Suprapubic skin (tissue), 4 donors: ENCODE results near the gene RRP7A. TPM values are rescaled to one million over a fixed set of nuclear protein-coding genes. Genes with fewer than 3 reads are reported as not detected.
A peak's percentile ranks its signal among the peaks of the same experiment; 100 is the strongest.
"Not testable (repeated sequence)": the region's sequence is repeated elsewhere in the genome, so short reads cannot be mapped to it uniquely, and the experiment has no call there.

Experiments
- DNase-seq, 2 donors: peaks; one replicate each; pipeline ENCODE4 v3.0.0-alpha.2; 2019; ENCODE audit warnings: low spot score in 2 of 2
- H3K27ac ChIP-seq: fragments of 200-600 bp; sonication (generic); one replicate; pipeline ENCODE4 v1.5.1; 2019
- H3K27me3 ChIP-seq: fragments of 200-600 bp; sonication (generic); one replicate; pipeline ENCODE4 v1.5.1; 2019
- H3K36me3 ChIP-seq: fragments of 200-600 bp; sonication (generic); one replicate; pipeline ENCODE4 v1.5.1; 2019
- H3K4me1 ChIP-seq: fragments of 200-600 bp; sonication (generic); one replicate; pipeline ENCODE4 v1.5.1; 2019
- H3K4me3 ChIP-seq: fragments of 200-600 bp; sonication (generic); one replicate; pipeline ENCODE4 v1.5.1; 2019; ENCODE audit warnings: mild to moderate bottlenecking
- H3K9me3 ChIP-seq: fragments of 200-600 bp; sonication (generic); one replicate; pipeline ENCODE4 v1.5.1; 2019
- EP300 ChIP-seq: sonication (generic); formaldehyde crosslinking; IDR thresholded peaks from one replicate; pipeline ENCODE4 v1.6.1; 2017; ENCODE audit warnings: antibody characterized with exemption
- POLR2A ChIP-seq, 2 donors: fragments of 450-650 bp; IDR thresholded peaks; one replicate each; pipeline ENCODE4 v1.6.1; 2017; ENCODE audit warnings: antibody characterized with exemption in 2 of 2, mild to moderate bottlenecking in 2 of 2, moderate library complexity in 2 of 2
- POLR2AphosphoS5 ChIP-seq, 3 donors: sonication (generic); formaldehyde crosslinking; IDR thresholded peaks; one replicate each; pipeline ENCODE4 v1.6.1; 2017; ENCODE audit warnings: antibody characterized with exemption in 3 of 3
- WGBS: methylation state at CpG from one replicate; pipeline ENCODE4 v1.1.5; 2018; 5-methylcytosine and 5-hydroxymethylcytosine counted together
- total RNA-seq, 4 donors: library from RNA; depleted of rRNA; stranded (reverse); fragments of >200 nt; gene quantifications; one replicate each; pipeline ENCODE4 v1.1.0, GENCODE V29; 2016
- TF ChIP-seq, protein P1 (sequence below), 2 donors: fragments of 200-600 bp in 1 of 2; fragments of 450-650 bp in 1 of 2; sonication (generic) in 1 of 2; IDR thresholded peaks; one replicate each; pipeline ENCODE4 v1.5.1; 2016 to 2019; ENCODE audit warnings: antibody characterized with exemption in 2 of 2, mild to moderate bottlenecking in 1 of 2, moderate library complexity in 1 of 2

RRP7A gene
- total RNA-seq, 4 donors from 2014 or later = 19.0 to 31.3 (median 23.5) TPM

- H3K4me3 ChIP-seq = no peak overlapping the region
- H3K9me3 ChIP-seq = no peaks in the 10 kb centered on the region
- H3K36me3 ChIP-seq = peaks cover 45% of the 10 kb centered on the region
- WGBS = 67% methylated on average over 8 of the region's 10 CpGs
- H3K4me1 ChIP-seq = no peaks in the 10 kb centered on the region
- no peaks in the 10 kb centered on the region for H3K27me3 ChIP-seq
- TF ChIP-seq POLR2AphosphoS5 (IDR thresholded peaks at IDR 0.05) (no peak), POLR2A (IDR thresholded peaks at IDR 0.05) (no peak), EP300 (no peak)
- TF ChIP-seq, protein P1, sequence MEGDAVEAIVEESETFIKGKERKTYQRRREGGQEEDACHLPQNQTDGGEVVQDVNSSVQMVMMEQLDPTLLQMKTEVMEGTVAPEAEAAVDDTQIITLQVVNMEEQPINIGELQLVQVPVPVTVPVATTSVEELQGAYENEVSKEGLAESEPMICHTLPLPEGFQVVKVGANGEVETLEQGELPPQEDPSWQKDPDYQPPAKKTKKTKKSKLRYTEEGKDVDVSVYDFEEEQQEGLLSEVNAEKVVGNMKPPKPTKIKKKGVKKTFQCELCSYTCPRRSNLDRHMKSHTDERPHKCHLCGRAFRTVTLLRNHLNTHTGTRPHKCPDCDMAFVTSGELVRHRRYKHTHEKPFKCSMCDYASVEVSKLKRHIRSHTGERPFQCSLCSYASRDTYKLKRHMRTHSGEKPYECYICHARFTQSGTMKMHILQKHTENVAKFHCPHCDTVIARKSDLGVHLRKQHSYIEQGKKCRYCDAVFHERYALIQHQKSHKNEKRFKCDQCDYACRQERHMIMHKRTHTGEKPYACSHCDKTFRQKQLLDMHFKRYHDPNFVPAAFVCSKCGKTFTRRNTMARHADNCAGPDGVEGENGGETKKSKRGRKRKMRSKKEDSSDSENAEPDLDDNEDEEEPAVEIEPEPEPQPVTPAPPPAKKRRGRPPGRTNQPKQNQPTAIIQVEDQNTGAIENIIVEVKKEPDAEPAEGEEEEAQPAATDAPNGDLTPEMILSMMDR (IDR thresholded peaks at IDR 0.05) = no peak
- H3K27ac ChIP-seq = no peak overlapping the region
- no peak for DNase-seq
Observed at GRCh38 chr22:42511401-42511891, 8.2 kb downstream of the RRP7A start.

GRCh38 chr22:42509548-42509947, 10.0 kb downstream of the RRP7A start:
- TF ChIP-seq EP300 = no peak
- TF ChIP-seq, protein P1 (IDR thresholded peaks at IDR 0.05) = no peak
- TF ChIP-seq POLR2A (IDR thresholded peaks at IDR 0.05) = no peak
- no peak for TF ChIP-seq POLR2AphosphoS5 (IDR thresholded peaks at IDR 0.05)
- no peak for DNase-seq
- no peaks in the 10 kb centered on the region for H3K4me1 ChIP-seq
- no peaks in the 10 kb centered on the region for H3K9me3 ChIP-seq
- WGBS = 82% methylated on average over 15 of the region's 15 CpGs
- peaks cover 30% of the 10 kb centered on the region for H3K36me3 ChIP-seq
- no peak overlapping the region for H3K27ac ChIP-seq
- no peak overlapping the region for H3K4me3 ChIP-seq
- no peaks in the 10 kb centered on the region for H3K27me3 ChIP-seq

GRCh38 chr22:42508975-42509364, 10.6 kb downstream of the RRP7A start:
- not testable (repeated sequence) for H3K27ac ChIP-seq, H3K27me3 ChIP-seq, H3K9me3 ChIP-seq, H3K4me3 ChIP-seq, DNase-seq, H3K4me1 ChIP-seq
- 60% methylated on average over 1 of the region's 10 CpGs for WGBS
- H3K36me3 ChIP-seq = peaks cover 24% of the 10 kb centered on the region

DNA sequence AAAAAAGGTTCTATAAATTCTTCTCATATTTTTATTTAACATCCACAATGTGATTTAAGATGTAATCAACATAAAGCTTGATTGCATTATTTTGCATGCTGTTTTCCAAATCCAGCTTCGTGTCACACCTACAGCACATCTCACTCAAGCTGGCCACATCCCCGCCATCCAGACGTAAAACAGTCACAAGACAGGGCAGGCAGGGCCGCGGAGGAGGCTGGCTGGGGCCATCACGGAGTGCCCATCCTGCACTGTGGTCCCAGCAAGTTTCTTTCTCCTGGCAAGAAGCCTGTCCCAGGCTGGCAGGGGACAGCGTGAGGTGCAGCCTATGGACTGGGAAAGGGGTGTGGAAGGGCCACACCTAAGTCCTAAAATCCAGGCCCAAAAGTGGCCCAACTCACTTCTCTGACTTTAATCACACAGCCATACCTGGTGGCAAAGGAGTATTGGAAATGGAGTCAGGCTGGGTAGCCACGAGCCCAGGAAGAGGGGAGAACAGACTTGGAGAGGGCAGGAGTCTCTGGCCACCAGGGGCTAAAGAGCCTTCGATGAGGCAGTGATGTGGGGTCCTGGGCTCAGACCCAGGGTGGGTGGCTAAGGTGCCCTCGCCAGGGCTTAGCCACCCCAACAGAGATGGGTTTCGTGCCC, 11.1 kb downstream of the RRP7A start:
- H3K4me1 ChIP-seq, H3K27ac ChIP-seq, H3K27me3 ChIP-seq, H3K9me3 ChIP-seq, DNase-seq, H3K4me3 ChIP-seq: not testable (repeated sequence)
- H3K36me3 ChIP-seq = peaks cover 19% of the 10 kb centered on the region
- 47% methylated on average over 10 of the region's 11 CpGs for WGBS

- no peak for DNase-seq
- no peaks in the 10 kb centered on the region for H3K27me3 ChIP-seq
- H3K27ac ChIP-seq = no peak overlapping the region
- peaks cover 33% of the 10 kb centered on the region for H3K4me1 ChIP-seq
- H3K36me3 ChIP-seq = no peaks in the 10 kb centered on the region
- WGBS = 32% methylated on average over 12 of the region's 26 CpGs
- H3K9me3 ChIP-seq = no peaks in the 10 kb centered on the region
- H3K4me3 ChIP-seq = peak overlapping the region; percentile 38
- TF ChIP-seq EP300 = no peak
- TF ChIP-seq POLR2AphosphoS5 (IDR thresholded peaks at IDR 0.05) = no peak
Observed at GRCh38 chr22:42500836-42501179, 18.8 kb downstream of the RRP7A start.

DNA sequence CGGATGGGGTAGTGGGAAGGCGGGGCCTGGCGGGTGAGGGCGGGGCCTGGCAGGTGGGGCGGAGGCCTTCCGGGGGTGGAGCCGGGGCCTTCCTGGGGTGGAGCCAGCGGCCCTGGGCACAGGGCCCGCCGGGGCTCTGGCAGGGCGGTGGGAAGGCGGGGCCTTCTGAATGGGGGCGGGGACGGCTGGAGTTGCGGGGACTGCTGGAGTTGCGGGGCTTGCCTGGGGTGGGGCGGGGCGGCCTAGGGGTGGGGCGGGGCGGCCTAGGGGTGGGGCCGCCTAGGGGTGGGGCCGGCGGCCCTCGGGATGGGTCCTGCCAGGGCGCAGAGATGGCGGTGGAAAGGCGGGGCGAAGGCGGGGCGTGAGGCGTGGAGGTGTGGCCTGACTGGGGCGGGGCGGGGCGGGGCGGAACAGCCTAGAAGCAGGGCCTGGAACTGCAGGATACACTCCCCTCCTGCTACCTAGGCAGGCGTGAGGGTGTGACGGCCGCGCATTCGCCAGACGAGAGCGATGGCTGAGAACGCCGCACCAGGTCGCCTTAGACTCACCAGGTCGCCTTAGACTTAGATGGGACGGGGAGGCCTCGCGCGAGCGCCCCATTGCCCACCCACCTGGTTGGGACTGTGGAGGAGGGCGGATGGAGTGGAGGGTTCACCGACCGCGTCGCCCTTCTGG, 19.3 kb downstream of the RRP7A start:
- H3K27me3 ChIP-seq = no peaks in the 10 kb centered on the region
- TF ChIP-seq, protein P1 (IDR thresholded peaks at IDR 0.05) = no peak
- TF ChIP-seq EP300 (no peak), POLR2AphosphoS5 (IDR thresholded peaks at IDR 0.05) (no peak), POLR2A (IDR thresholded peaks at IDR 0.05) (no peak)
- H3K4me1 ChIP-seq = peaks cover 33% of the 10 kb centered on the region
- peak overlapping the region; percentile 44 for H3K27ac ChIP-seq
- H3K4me3 ChIP-seq = peak overlapping the region; percentile 38
- DNase-seq = peak; percentile 88 to 90
- H3K9me3 ChIP-seq = no peaks in the 10 kb centered on the region
- 2% methylated on average over 22 of the region's 56 CpGs for WGBS
- H3K36me3 ChIP-seq = no peaks in the 10 kb centered on the region

GRCh38 chr22:42499773-42500160, 19.8 kb downstream of the RRP7A start:
- not testable (repeated sequence) for H3K9me3 ChIP-seq, H3K27me3 ChIP-seq, DNase-seq, H3K36me3 ChIP-seq
- Histone ChIP-seq H3K27ac (peak overlapping the region; percentile 44), H3K4me1 (peaks cover 33% of the 10 kb centered on the region), H3K4me3 (peak overlapping the region; percentile 38)
- 61% methylated on average over 15 of the region's 15 CpGs for WGBS

DNA sequence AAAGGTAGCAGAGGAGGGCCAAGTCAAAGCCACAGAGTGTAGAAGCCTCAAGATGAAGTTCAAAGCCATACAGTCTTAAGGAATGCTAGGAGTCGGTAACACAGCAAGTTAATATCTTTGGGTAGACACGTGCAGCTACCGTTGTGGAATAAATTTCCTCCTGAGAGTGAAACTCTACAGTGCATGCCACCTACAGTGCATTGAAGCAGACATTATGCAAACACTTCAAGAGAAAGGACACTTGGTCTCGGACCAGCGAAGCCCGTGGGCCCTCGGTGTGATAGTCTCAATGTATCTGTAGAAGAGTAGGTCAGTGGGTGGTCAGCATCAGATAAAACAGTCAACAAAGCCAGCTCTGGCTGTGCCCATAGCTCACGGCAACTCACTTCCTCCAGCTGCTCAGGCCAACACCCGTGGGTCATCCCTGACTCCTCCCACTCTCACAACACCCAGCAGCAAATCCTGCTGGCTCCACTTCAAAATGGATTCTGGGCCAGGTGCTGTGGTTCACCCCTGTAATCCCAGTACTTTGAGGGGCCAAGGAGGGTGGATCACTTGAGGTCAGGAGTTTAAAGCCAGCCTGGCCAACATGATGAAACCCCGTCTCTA, 24.0 kb downstream of the RRP7A start:
- WGBS = 63% methylated on average over 10 of the region's 10 CpGs
- H3K9me3 ChIP-seq, H3K27me3 ChIP-seq, H3K4me3 ChIP-seq, H3K27ac ChIP-seq, H3K36me3 ChIP-seq, DNase-seq: not testable (repeated sequence)
- H3K4me1 ChIP-seq = peaks cover 29% of the 10 kb centered on the region
